GM12878 (cell line): ENCODE measurements around the gene POC5. TPM values are rescaled to one million over a fixed set of nuclear protein-coding genes. Genes with fewer than 3 reads are reported as not detected.

Source experiments
- BCL3 ChIP-seq: IDR thresholded peaks from 2 replicates; pipeline ENCODE4 v1.6.1; 2011; ENCODE audit warnings: borderline replicate concordance, low read depth, mild to moderate bottlenecking, moderate library complexity, low read length; ENCODE audit not compliant: insufficient read depth, poor library complexity, severe bottlenecking
- BCLAF1 ChIP-seq: fragments of 450-650 bp; IDR thresholded peaks from 2 replicates; pipeline ENCODE4 v1.6.1; 2017; ENCODE audit warnings: antibody characterized with exemption, mild to moderate bottlenecking, moderate library complexity
- E2F4 ChIP-seq: IDR thresholded peaks from 2 replicates; pipeline ENCODE4 v1.6.1; 2012; ENCODE audit warnings: low read depth, low read length, improper control_type of control experiment
- GABPA ChIP-seq: IDR thresholded peaks from 2 replicates; pipeline ENCODE4 v1.6.1; 2014; ENCODE audit warnings: antibody characterized with exemption, low read depth, mild to moderate bottlenecking, inconsistent platforms
- MEF2A ChIP-seq: IDR thresholded peaks from 2 replicates; pipeline ENCODE4 v1.6.1; 2011; ENCODE audit warnings: low read depth, mild to moderate bottlenecking, low read length, moderate library complexity; ENCODE audit not compliant: insufficient read depth
- polyA plus RNA-seq, 11 experiments: library from polyadenylated mRNA; depleted of rRNA in 4 of 11; unstranded in 6 of 11; stranded (reverse) in 5 of 11; fragments of >200 nt; fragmentation: Nextera tagmentation in 4 of 11; fragmentation: Illumina TruSeq in 1 of 11; extraction: Ambion mirVana in 4 of 11; extraction: Trizol in 1 of 11; gene quantifications; 1 replicate in 1 of 11; 2 replicates in 10 of 11; pipeline versions ENCODE4 v1.2.1 to v1.2.3, GENCODE V29; 2011 to 2016; ENCODE audit warnings: inconsistent platforms in 2 of 11, missing spikeins in 2 of 11, low read depth in 1 of 11
- total RNA-seq, 4 experiments: library from RNA; depleted of rRNA in 3 of 4; stranded (reverse); fragments of >200 nt in 3 of 4; fragmentation: Illumina TruSeq in 1 of 4; extraction: Trizol in 1 of 4; gene quantifications; 2 replicates each; pipeline versions ENCODE4 v1.2.1 to v1.2.3, GENCODE V29; 2013 to 2021

POC5 gene
- total and polyA plus RNA-seq, 10 of the 15 experiments (the other 5 are each of a cell fraction or from before 2014, with no cell fraction given): 13.1 to 25.6 (median 21.8) TPM

GRCh38 chr5:75660678-75661465 lies 56.4 kb downstream of the POC5 start (continued):
- TF ChIP-seq BCLAF1 (no peak), E2F4 (no peak), MEF2A (no peak), GABPA (no peak), BCL3 (no peak)
